Calu3 (cell line): ENCODE data around the gene PLCXD3. TPM values are rescaled to one million over a fixed set of nuclear protein-coding genes. Genes with fewer than 3 reads are reported as not detected.

Source experiments
- BruUV-seq: library from RNA; stranded (reverse); fragments of 400-500 nt; replicated peaks from 2 replicates; lab custom pipeline; 2021; lab: Mats Ljungman, UMichigan
- CTCF ChIA-PET: fragments of 300-600 bp; sonication (Branson Sonifier 250); formaldehyde crosslinking; loops from one replicate; lab custom pipeline; 2022; ENCODE audit warnings: antibody characterized with exemption; lab: Charles Lee
- DNase-seq: peaks from one replicate; pipeline ENCODE4 v3.0.0; 2022
- H3K27ac Mint-ChIP-seq: one replicate; pipeline ENCODE4 v1.8.0; 2022; ENCODE audit warnings: mixed read lengths; ENCODE audit not compliant: unreplicated experiment
- H3K27me3 Mint-ChIP-seq: one replicate; pipeline ENCODE4 v1.8.0; 2022; ENCODE audit warnings: mixed read lengths; ENCODE audit not compliant: unreplicated experiment
- H3K36me3 Mint-ChIP-seq: one replicate; pipeline ENCODE4 v1.8.0; 2022; ENCODE audit warnings: mild to moderate bottlenecking, moderate library complexity, mixed read lengths; ENCODE audit not compliant: insufficient read depth, unreplicated experiment
- H3K4me1 Mint-ChIP-seq: one replicate; pipeline ENCODE4 v1.8.0; 2022; ENCODE audit warnings: mild to moderate bottlenecking, low read depth, mixed read lengths; ENCODE audit not compliant: unreplicated experiment
- H3K4me3 Mint-ChIP-seq: one replicate; pipeline ENCODE4 v1.8.0; 2022; ENCODE audit warnings: mild to moderate bottlenecking, low read depth, moderate library complexity, mixed read lengths; ENCODE audit not compliant: unreplicated experiment
- H3K9me3 Mint-ChIP-seq: one replicate; pipeline ENCODE4 v1.8.0; 2022; ENCODE audit warnings: low read depth, mixed read lengths; ENCODE audit not compliant: unreplicated experiment
- CTCF ChIP-seq: fragments of 200-600 bp; IDR thresholded peaks from one replicate; pipeline ENCODE4 v1.8.0; 2022; ENCODE audit warnings: antibody characterized with exemption; ENCODE audit not compliant: unreplicated experiment
- intact Hi-C: fragments of 100-400 bp; cut with micrococcal nuclease; formaldehyde crosslinking; loops from one replicate; pipeline ENCODE4 v1.10.0; 2022; ENCODE audit not compliant: unreplicated experiment
- total RNA-seq: library from RNA; stranded (reverse); gene quantifications from 2 replicates; pipeline ENCODE4 v1.2.3, GENCODE V29; 2022

Gene PLCXD3
- total RNA-seq, 1 experiment from 2014 or later, result not detected

- Mint-ChIP-seq H3K4me1 (no peaks in the 10 kb centered on the region), H3K9me3 (peaks cover 2% of the 10 kb centered on the region), H3K27me3 (no peaks in the 10 kb centered on the region), H3K36me3 (no peaks in the 10 kb centered on the region), H3K27ac (no peak overlapping the region), H3K4me3 (no peak overlapping the region)
- TF ChIP-seq CTCF, result no peak
- no peak for DNase-seq
- no TSS peak for BruUV-seq
- intact Hi-C loops, result no loop called here
- CTCF ChIA-PET, result no interaction called here
Observed at GRCh38 chr5:41465493-41466171, 44.8 kb downstream of the PLCXD3 start.

GRCh38 chr5:41459557-41459956 lies 50.8 kb downstream of the PLCXD3 start:
- no peaks in the 10 kb centered on the region for H3K36me3 Mint-ChIP-seq
- no peaks in the 10 kb centered on the region for H3K9me3 Mint-ChIP-seq
- no peak for TF ChIP-seq CTCF
- no peak for DNase-seq
- no peaks in the 10 kb centered on the region for H3K4me1 Mint-ChIP-seq
- no peak overlapping the region for H3K4me3 Mint-ChIP-seq
- no TSS peak for BruUV-seq
- H3K27me3 Mint-ChIP-seq, result no peaks in the 10 kb centered on the region
- intact Hi-C loops, result no loop called here
- H3K27ac Mint-ChIP-seq, result no peak overlapping the region
- CTCF ChIA-PET, result no interaction called here

- DNase-seq, result no peak
- CTCF ChIA-PET, result no interaction called here
- Mint-ChIP-seq H3K36me3 (no peaks in the 10 kb centered on the region), H3K27ac (no peak overlapping the region), H3K4me3 (no peak overlapping the region), H3K4me1 (no peaks in the 10 kb centered on the region), H3K27me3 (peaks cover 2% of the 10 kb centered on the region), H3K9me3 (no peaks in the 10 kb centered on the region)
- intact Hi-C loops, result no loop called here
- no peak for TF ChIP-seq CTCF
- BruUV-seq, result no TSS peak
Observed at GRCh38 chr5:41457094-41457493, 53.3 kb downstream of the PLCXD3 start.

GRCh38 chr5:41452506-41452905 lies 57.9 kb downstream of the PLCXD3 start:
- intact Hi-C loops, result no loop called here
- Mint-ChIP-seq H3K27ac (no peak overlapping the region), H3K36me3 (no peaks in the 10 kb centered on the region), H3K4me1 (no peaks in the 10 kb centered on the region), H3K4me3 (no peak overlapping the region), H3K27me3 (peaks cover 13% of the 10 kb centered on the region), H3K9me3 (no peaks in the 10 kb centered on the region)
- no peak for TF ChIP-seq CTCF
- CTCF ChIA-PET, result no interaction called here
- no TSS peak for BruUV-seq
- no peak for DNase-seq
